ENCODE measurements around the gene ASXL2.

ASXL2 gene

DNA sequence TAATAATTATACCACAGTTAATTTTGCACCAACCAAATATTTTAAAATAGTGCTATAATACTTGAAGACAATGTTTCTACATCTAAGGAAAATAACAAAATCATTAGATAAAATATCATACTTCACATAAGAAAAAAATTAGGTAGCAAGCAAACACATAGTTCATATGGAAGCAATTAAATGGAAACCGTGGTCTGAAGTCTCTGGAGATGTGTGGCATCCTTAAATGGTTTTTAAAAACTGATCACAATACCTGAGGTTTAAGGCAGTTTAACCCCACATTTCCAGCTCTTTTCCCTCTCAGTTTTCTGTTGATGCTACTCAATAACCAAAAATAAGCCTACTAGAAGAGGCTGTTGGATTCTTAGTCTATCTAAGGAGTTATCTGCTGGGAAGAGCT is 71.3 kb downstream of the ASXL2 start:
- TF ChIP-seq, protein P1, sequence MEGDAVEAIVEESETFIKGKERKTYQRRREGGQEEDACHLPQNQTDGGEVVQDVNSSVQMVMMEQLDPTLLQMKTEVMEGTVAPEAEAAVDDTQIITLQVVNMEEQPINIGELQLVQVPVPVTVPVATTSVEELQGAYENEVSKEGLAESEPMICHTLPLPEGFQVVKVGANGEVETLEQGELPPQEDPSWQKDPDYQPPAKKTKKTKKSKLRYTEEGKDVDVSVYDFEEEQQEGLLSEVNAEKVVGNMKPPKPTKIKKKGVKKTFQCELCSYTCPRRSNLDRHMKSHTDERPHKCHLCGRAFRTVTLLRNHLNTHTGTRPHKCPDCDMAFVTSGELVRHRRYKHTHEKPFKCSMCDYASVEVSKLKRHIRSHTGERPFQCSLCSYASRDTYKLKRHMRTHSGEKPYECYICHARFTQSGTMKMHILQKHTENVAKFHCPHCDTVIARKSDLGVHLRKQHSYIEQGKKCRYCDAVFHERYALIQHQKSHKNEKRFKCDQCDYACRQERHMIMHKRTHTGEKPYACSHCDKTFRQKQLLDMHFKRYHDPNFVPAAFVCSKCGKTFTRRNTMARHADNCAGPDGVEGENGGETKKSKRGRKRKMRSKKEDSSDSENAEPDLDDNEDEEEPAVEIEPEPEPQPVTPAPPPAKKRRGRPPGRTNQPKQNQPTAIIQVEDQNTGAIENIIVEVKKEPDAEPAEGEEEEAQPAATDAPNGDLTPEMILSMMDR (IDR thresholded peaks at IDR 0.05), result no peak

DNA sequence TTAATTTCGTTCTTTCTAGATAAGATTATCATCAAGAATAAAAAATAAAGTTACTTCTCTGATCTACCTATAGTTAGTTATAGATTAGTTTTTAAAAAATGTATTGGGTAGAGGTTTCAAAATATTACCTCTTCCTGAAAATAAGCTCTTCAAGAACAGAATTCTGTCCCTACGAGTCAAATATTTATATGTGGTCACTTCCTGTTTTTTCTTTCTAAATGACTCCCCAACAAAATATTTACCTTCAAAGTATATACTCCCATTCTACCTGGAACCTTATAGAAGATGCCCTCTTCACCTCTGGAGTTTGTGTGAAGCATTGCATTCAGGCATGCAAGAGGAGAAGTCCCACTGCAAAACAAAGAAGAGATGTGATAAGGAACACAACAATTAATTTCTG is 72.3 kb downstream of the ASXL2 start:
- TF ChIP-seq, protein P1 (IDR thresholded peaks at IDR 0.05), result no peak

DNA sequence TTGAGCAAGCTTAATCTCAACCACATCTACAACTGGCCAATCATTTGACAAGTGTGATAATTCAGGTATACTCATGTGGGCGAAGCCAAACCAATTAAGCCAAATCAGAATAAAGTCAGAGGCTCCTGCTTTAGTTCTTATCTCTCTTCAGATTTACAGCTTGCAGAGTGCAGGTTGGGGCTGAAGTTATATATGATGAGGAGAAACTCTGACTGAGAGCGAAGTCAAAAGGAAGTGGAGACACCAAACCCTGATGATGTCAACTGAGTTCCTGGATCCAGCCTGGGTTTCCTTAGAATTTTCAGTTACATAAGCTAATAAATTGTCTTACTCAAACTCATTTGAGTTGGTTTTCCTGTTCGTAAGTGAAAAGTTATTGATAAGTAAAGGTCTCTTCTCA is 73.9 kb downstream of the ASXL2 start:
- TF ChIP-seq, protein P1 (IDR thresholded peaks at IDR 0.05), result no peak

DNA sequence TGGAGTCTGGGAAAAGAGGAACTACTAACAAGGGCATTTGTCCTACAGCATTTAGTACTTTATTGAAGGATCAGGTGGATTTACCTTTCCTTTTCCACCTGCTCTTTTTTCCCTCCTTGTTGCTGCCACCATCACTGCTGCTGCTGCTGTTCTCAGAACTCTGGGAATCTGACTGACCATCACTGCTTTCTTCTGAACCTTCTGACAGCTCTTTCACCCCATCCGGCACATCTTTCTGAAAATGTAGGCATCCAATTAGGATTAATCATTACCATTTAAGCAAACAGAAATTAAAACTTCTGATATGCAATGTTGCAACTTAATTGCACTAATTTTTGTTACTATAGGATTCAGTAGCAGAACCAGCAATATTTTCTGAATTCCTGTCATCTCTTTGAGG is 79.0 kb downstream of the ASXL2 start:
- TF ChIP-seq, protein P1 (IDR thresholded peaks at IDR 0.05), result no peak

DNA sequence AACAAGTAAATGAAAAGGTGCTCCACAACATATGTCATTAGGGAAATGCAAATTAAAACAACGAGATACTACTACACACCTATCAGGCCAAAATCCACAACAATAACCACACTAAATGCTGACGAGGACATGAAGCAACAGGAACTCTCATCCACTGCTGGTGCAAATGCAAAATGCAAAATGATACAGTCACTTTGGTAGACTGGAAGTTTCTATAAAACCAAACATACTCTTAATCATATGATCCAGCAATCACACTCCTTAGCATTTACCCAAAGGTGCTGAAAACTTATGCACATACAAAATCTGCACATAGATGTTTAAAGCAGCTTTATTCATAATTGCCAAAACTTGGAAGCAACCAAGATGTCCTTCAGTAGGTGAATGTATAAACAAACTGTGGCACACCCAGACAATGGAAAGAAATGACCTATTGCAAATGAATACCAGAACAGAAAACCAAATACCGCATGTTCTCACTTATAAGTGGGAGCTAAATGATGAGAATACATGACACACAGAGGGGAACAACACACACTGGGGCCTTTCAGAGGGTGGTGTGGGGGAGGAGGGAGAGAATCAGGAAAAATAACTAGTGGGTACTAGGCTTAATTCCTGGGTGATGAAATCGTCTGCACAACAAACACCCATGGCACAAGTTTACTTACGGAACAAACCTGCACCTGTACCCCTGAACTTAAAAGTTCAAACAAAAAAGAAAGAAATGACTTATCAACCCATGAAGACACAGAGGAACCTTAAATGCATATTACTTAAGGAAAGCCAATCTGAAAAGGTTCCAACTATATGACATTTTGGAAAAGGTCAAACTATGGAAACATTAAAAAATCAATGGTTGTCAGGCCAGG is 80.4 kb downstream of the ASXL2 start:
- TF ChIP-seq, protein P1 (IDR thresholded peaks at IDR 0.05), result no peak

DNA sequence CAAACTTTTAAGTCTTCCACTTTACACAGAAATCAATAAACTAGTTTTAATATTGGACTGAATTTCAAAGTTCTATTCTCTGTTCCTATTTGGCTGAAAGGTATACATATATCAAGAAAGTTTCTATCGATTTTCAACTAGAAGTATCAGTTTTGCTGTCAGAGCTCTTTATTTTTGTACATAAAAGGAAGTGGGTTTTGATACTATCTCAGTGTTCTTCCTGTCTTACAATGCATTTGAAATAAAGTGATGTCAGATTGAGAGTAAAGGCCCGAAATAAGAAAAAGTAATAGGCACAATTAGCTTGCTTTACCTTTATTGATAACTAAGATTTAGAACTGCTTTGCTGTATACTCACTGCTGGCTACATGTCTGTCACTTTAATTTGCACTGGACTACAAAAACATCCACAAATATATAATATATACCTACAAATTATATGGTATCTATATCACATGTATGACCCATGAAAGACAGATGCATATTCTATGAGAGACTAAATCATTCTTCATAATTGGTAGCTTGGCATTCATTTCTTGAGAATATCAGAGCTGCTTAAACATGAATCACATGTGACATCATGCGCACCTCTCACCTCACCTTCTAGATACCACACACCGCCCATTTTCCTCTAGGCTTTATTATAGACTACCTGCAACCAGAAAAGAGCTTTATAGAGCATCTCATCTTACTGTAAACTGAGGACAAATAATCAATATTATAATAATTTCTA is 83.6 kb downstream of the ASXL2 start:
- TF ChIP-seq, protein P1 (IDR thresholded peaks at IDR 0.05), result no peak

DNA sequence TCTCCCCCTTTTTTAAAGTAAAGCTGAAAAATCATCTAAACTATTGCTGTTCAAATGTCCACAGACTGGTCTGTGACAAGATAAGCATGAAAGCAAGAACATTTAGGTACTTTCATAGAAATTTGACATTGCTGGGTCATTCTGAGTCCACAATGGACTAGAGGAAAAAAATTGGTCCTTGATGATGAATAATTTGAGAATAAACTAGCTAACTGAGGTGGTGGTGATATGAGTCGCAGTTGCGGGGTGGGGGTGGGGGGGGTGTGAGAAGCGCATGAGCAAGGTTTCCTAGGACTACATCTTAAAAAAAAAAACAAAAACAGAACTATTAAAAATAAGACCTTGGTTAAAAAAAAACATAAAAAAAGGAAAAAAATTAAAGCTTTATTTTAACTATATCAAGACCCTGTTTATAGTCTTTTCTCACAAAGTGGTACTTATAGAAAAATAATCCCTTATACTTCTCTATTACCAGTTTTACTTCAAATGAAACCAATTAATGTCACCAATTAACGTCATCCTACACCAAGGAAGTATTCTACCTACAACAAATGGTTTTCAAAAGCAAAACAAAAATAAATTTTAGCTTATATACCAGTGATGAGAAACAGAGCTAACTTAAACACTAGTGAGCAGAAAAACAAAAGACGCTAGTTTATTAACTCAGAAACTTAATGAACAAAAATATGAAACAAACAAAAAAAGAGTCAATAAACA is 88.1 kb downstream of the ASXL2 start:
- TF ChIP-seq, protein P1 (IDR thresholded peaks at IDR 0.05), result no peak
